HG03460 (cell line): Measurements from ENCODE around the gene ZSCAN5A.
"Not testable (repeated sequence)": the region's sequence is repeated elsewhere in the genome, so short reads cannot be mapped to it uniquely, and the experiment has no call there.

ENCODE experiments used
- ATAC-seq: cut with Tn5 transposase; IDR thresholded peaks from one replicate; pipeline ENCODE4 v1.9.1; 2021; ENCODE audit not compliant: unreplicated experiment

The ZSCAN5A gene, protein sequence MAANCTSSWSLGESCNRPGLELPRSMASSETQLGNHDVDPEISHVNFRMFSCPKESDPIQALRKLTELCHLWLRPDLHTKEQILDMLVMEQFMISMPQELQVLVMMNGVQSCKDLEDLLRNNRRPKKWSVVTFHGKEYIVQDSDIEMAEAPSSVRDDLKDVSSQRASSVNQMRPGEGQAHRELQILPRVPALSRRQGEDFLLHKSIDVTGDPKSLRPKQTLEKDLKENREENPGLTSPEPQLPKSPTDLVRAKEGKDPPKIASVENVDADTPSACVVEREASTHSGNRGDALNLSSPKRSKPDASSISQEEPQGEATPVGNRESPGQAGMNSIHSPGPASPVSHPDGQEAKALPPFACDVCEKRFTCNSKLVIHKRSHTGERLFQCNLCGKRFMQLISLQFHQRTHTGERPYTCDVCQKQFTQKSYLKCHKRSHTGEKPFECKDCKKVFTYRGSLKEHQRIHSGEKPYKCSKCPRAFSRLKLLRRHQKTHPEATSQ

DNA sequence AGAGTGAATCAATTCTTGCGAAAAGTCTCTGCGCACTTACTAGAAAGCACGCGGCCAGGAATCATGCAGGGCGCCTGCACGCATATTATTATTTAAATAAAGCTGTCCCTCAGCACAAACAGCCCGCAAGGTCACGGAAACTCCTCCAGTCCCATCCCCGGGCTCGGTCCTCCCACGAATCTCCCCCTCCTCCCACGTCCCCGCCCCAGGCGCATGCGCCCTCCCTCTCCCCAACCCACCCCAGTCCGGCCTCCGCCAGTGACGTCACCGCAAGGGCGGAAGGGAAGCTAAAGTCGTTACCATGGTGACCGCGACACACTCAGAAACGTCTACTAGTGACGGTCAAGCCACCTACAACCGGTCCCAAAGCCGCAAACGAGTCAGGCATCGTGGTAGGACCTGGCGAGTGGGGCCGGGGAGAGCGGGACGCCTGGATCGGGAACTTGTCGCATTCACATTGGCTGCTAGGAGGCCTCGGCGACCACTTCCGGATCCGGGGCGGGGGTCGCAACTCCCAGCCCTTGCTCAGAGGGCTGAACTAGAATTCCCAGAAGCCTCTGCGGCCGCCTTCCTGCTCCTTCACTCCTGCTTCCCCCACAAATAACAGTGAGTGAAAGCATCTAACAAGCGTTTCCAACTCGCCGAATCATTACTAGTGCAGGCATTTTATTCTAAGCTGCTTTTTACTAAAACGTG is at the start of gene ZSCAN5A:
TSS of gene ZSCAN5A (minus strand) at position 459 of the 696 bp plus-strand sequence. CDS start 89,793 bp downstream, outside the sequence.
- ATAC-seq, result peak; percentile 70

DNA sequence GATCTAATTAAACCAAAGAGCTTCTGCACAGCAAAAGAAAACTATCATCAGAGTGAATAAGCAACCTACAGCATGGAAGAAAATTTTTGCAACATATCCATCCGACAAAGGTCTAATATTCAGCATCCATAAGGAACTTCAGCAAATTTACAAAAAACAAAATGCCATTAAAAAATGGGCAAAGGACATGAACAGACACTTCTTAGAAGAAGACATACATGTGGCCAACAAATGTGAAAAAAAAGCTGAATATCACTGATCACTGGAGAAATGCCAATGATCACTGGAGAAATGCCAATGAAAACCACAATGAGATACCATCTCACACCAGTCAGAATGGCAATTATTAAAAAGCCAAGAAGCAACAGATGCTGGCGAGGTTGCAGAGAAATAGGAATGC is 46.2 kb upstream of the ZSCAN5A start:
- no peak for ATAC-seq

DNA sequence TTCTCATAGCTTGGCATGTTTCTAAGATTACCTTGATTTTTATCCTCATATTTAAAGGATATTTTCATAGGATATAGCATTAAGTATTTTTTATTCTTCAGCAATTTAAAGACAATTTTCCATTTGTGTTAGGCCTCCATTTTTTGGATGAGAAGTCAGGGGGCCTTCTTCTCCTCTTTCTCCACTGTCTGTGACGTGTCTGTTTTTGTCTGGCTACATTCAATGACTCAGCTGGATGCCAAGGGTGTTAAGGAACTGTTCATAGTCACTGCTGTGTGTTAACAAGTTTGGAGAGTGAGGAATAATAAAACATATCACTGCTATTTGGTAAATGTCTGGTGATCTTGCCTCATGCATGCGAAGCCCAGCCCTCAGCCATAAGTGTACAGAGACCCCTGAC is 42.3 kb upstream of the ZSCAN5A start:
- ATAC-seq, result no peak

DNA sequence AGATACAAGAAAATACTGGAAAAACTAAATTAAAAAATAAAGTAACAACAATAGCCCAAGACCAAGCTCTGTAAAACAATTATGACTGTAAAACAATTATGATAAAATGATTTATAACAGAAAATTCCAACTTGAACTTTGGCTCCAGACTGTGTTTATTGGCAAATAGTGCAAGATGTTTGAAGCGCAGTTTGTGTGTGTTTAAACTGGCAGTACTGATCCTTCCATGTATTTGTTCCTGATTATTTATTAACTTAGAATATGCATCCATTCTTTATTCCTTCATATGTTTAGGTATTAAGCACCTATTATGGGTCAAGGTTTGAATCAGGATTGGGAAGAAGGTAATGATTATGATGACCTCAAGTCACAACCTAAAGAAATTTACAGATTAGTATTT is 40.9 kb upstream of the ZSCAN5A start:
- no peak for ATAC-seq

DNA sequence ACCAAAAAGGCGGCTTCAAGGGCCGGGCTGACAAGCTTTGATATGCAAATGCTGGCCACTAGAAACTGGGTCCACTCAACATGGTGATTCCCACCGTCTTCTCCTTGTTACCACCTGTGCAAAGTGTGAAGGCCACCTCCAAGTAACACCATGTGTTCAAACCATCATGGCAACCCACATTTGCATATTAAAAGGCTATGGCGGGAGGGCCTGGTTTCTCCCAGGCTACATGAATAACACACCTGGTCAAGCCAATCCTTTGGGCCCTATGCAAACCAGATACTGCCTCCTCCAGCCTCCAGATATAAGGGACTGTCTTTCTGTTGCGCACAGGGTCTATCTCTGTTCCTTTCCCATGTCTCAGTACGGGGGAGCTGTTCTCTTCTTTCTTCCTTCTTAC is 36.6 kb upstream of the ZSCAN5A start:
- ATAC-seq, result no peak

DNA sequence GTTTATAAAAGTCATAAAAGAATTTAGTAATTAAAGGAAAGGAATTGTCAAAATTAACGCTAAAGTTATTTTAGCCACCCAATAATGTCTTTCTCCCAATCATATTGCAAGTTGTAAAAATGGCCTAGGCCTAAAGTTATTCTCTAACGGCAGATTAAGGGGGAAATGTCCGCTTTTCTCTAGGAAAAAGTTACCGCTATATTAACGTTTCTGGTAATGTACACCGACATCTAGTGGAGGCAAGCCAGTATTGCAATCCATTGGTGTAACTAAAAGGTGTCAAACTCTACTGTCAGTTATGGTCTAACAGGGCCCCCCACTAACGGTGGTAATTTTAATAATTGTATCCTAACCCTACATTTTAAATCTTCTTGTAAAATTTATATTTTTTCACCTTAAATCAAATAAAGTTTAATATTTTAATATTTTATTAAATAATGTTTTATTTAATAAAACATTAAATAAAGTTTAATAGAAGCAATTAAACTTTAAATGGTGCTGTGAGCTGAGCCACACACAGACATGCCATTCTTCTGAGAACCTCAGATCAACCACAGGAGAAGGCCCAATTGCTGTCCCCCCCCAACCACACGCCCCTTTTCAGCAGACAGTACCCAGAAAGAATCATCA is 35.9 kb upstream of the ZSCAN5A start:
- ATAC-seq, result no peak

DNA sequence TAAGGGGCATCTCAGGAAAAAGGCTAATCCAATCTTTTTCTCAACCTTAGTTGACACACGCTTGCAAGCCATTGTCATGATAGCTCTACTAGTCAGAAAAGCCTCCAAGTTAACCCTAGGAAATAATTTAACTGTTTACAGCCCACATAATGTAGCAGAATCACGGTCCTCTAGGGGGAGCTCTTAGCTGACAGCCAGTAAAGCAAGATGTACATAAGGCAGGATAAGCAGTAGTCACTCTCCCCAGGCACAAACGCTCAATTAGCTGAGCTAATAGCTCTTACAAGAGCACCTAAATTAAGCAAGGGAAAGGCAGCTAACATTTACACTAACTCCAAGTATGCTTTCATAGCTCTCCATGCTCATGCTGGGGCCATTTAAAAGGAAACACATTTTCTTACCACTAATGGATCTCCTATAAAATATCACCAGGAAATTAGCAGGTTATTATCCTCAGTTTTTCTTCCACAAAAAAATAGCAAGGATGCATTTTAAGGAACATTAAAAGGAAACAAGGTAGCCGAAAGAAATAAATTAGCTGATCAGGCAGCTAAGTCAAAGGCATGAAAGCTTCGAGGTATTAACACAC is 33.7 kb upstream of the ZSCAN5A start:
- no peak for ATAC-seq

DNA sequence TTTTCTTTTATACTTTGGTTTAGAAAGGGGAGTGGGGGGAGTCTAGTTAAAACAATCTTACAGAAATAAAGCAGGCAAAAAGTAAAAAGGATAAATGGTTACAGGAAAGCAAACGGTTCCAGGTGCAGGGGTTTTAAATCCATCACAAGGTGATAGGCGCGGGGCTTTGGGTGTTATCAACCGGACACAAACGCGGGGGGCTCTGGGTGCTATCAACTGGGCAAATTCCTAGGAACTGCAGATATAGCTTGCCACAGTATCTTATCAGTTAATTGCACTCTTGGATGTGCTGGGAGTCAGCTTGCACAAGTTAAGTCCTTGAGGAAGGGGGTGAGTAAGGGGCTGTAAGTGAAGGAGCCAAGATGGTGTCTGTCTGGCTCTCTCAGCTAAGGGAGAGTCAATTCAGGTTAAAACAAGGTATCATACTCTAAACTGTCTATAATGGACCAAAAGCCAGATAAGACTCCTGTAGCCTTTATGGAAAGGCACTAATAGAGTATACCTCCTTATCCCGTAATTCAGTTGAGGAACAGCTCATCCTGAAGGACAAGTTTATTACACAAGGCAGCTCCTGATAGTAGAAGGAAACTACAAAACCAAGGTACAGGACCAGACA is 32.6 kb upstream of the ZSCAN5A start:
- ATAC-seq, result no peak

DNA sequence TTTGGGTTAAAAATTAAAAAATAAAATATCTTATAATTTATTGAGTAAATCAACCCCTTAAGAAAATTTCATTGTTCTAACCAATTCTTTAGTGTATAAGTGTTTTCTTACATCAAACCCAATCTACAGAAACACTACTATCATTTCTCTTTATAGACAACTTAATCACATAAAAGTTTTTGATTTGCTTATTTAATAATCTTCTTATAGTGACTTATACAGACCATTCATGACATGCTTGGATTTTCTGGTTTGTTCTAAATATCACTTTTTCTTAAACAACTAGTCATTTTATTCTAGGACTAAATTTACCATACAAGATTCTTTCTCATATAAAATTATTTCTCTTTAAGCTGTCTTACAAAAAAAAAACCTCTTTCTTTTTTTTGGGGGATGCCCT is 27.3 kb upstream of the ZSCAN5A start:
- no peak for ATAC-seq

DNA sequence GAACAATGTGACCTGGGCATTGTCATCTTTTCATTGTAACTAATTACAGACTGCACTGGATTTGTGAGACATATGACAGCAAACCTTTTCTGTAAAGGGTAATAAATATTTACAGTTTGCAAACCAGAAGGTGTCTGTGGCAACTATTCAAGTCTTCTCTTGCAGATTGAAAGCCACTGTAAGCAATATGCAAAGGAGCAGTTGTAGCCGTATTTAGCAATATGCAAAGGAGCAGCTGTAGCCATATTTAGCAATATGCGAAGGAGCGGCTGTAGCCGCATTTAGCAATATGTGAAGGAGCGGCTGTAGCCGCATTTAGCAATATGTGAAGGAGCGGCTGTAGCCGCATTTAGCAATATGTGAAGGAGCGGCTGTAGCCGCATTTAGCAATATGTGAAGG is 24.4 kb upstream of the ZSCAN5A start:
- ATAC-seq, result not testable (repeated sequence)

DNA sequence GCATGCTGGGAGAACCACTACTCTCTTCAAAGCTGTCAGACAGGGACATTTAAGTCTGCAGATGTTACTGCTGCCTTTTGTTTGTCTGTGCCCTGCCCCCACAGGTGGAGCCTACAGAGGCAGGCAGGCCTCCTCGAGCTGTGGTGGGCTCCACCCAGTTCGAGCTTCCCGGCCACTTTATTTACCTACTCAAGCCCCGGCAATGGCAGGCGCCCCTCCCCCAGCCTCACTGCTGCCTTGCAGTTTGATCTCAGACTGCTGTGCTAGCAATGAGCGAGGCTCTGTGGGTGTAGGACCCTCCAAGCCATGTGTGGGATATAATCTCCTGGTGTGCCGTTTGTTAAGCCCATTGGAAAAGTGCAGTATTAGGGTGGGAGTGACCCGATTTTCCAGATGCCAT is 22.4 kb upstream of the ZSCAN5A start:
- ATAC-seq, result not testable (repeated sequence)

DNA sequence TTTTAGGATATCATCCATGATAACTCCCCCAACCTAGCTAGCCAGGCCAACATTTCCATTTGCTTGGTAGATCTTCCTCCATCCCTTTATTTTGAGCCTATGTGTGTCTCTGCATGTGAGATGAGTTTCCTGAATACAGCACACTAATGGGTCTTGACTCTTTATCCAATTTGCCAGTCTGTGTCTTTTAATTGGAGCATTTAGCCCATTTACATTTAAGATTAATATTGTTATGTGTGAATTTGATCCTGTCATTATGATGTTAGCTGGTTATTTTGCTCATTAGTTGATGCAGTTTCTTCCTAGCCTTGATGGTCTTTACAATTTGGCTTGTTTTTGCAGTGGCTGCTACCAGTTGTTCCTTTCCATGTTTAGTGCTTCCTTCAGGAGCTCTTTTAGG is 20.7 kb upstream of the ZSCAN5A start:
- ATAC-seq, result not testable (repeated sequence)

DNA sequence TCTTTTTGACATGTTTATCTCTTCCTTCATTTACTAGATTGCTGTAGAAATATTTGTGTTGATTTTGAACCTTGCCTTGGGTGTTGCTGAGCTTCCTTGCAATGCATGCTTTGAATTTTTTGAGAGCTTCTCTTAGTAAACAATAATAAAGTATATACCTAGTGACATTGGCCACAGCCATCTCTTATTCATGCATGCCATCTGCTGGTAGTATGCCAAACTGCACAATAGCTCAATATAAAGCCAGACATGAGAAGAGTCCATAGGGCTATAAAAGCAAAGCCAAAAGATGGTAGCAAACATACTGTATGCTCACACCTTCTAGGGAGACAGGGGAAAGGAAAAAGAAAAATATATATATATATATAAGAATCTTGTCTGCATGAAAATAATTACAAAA is 18.9 kb upstream of the ZSCAN5A start:
- no peak for ATAC-seq

DNA sequence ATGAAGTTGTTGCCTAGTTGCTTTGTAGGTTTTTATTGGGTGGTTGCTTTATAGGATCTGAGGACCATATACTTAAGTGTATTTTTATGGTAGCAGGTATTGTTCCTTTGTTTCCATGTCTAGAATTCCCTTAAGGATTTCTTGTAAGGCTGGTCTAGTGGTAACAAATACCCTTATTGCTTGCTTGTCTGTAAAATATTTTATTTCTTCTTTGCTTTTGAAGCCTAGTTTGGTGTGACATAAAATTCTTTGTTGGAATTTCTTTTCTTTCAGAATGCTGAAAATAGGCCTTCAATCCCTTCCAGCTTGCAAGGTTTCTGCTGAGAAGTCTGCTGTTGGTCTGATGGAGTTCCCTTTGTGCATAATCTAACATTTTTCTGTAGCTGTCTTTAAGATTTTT is 18.1 kb upstream of the ZSCAN5A start:
- no peak for ATAC-seq

DNA sequence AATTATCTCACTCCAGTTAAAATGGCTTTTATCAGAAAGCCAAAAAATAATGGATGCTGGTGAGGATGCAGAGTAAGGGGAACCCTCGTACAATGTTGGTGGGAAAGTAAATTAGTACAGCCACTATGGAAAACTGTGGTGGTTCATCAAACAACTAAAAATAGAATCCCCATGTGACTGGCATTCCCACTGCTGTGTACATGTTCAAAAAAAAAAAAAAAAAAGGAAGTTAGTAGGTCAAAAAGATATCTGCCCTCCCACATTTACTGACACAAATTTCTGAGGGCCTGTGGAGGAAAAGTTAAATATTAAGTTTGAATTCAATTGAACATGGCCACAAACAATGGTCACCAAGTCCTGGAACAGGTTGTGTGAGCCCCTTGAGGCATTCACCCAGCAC is 9.8 kb upstream of the ZSCAN5A start:
- no peak for ATAC-seq

DNA sequence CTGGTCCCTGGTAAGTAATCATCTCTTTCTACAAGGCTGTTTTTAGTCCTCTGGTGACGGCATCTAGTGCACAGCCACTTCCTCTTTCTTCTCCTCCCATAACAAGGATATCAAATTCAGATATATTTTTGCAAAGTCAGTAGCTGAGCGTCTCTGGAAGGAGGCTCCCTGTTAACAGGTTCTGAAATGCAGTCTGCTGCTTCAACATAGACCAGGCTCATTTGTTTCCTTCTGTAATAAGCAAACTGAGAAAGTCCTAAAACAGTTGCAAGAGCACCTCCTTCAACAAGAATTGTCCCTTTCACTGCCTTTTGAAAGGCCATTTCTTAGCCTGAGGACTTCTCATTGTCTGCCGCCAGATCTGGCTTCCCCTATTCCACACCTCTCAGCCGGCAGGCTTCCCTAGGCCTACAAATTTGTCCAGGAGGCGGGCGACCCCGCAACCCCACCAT is 7.4 kb upstream of the ZSCAN5A start:
- no peak for ATAC-seq

DNA sequence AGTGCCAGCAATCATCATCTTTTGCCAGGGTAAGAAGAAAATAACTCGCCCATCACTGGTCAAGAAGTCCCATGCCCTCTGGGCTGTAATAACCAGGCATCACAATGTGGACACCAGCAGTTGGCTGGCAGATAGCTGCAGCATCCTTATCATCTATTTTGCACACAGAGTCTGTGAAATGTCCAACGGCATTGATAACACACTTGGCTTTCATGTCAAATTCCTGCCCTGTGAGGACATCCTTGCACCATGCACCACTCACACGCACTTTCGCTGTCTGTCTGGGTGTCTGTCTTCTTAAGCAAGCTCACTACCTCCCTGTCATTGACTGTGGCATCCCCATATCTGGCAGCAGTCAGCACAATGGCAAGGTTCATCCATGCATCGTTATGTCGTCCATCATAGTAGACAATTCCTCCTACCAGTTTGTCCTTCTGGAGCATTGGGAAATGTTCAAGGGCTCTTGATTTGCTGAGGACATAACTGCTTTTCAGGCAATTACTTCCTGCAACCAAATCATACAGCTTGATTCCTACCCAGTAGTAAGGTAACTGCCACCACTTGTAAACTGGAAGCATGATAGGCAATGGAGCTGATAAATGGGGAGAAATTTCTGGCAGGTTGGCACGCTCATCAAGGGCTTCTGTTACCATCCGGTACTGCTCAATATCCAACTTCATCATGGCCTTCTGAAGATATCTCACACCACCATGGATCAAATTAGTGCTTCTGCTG is 6.8 kb upstream of the ZSCAN5A start:
- no peak for ATAC-seq

DNA sequence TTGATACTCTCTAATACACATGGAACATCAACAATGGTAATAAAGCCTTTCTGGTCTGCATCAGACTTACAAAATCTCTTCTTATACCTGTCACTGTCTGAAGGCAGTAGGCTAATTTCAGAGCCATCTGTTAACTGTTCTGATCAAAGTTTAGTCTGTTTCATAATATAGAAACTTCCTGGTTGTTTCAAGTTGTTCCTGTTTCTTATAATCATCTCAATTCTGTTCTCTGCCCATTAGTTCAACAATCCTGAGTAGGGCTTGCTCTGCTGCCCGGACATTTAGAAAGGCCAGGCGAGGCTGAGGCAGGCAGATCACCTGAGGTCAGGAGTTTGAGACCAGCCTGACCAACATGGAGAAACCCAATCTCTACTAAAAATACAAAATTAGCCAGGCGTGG is 5.4 kb upstream of the ZSCAN5A start:
- no peak for ATAC-seq

DNA sequence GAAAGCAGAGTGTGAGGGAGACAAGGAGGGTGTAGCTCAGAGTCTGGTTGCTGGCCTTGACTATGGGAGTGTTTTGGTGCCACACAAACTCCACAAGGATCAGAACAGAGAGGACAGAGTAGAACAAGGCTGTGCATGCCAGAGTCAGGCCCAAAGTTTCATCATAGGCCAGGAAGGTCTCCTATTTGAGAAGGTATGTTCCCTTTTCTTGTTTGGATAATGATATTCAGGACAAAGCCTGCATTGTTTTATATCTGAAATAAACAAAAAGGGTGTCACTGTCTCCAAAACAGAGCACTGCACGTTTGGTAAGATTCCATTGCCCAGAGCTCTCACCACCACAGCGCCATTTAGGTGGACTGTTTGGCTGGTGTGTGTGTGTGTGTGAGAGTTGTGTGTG is 3.1 kb upstream of the ZSCAN5A start:
- no peak for ATAC-seq

DNA sequence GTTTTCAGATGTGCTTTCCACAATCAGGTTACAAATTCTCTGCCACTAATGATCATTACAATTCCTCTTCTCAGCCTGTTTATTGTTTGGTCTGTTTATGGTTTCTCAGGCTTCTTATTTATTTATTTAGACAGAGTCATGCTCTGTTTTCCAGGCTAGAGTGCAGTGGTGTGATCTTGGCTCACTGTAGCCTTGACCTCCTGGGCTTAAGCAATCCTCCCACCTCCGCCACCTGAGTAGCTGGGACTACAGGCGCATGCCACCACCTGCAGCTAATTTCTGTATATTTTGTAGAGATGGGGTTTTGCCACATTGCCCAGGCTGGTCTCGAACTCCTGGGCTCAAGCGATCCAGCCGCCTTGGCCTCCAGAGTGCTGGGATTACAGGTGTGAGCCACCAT is 2.1 kb upstream of the ZSCAN5A start:
- ATAC-seq, result no peak
